ENCODE results near the gene BRD7.

DNA sequence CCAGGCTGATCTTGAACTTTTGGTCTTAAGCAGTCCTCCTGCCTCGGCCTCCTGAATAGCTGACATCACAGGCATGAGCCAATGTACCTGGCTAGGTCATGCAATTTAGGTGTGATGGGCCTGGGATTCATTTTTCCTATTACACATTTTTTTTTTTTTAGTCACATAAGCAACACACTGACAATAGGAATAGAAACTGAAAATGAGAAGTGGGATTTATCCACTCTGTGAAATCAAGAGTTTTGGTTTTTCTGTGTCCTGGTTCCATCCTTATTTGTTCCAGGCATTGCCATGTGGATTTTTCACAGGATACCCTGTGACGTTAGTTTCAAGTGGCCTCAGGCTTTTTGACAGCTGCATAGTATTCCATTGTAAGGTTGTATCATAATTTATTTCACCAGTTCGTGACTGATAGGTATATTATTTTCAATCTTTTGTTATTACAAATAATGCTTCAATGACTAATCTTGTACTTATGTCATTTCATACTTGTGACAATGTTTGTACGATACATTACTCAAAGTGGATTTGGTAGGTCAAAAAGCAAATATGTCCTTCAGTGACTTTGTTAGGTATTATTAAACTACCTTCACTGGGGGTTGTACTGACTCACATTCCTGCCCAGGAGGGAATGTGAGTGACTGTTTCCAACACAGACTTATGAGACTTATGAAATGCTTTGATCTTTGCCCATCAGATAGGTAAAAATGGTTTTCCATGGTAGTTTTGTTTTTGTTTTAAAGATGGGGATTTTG is 91.8 kb downstream of the BRD7 start:
- no peak for TF ChIP-seq ZNF274 (IDR thresholded peaks at IDR 0.05; ENCODE audit: low read depth, low read length)
- no peak for TF ChIP-seq SUZ12 (IDR thresholded peaks at IDR 0.05; ENCODE audit: extremely low read depth, insufficient read depth, insufficient read length)

All from NT2/D1 (cell line).